Sigmoid colon (tissue), 4 donors: Measurements from ENCODE around the gene RCCD1.

Experiments
- POLR2A ChIP-seq, 2 donors: fragments of 450-650 bp; IDR thresholded peaks; one replicate each; pipeline ENCODE4 v1.6.1; 2016; ENCODE audit warnings: antibody characterized with exemption in 2 of 2, mild to moderate bottlenecking in 2 of 2, moderate library complexity in 2 of 2
- POLR2AphosphoS5 ChIP-seq, 4 donors: sonication (generic); formaldehyde crosslinking; IDR thresholded peaks; one replicate each; pipeline ENCODE4 v1.6.1; 2017; ENCODE audit warnings: antibody characterized with exemption in 4 of 4

GRCh38 chr15:90907838-90908507 lies 46.7 kb upstream of the RCCD1 start:
- TF ChIP-seq POLR2AphosphoS5 (IDR thresholded peaks at IDR 0.05) (no peak), POLR2A (IDR thresholded peaks at IDR 0.05) (no peak)
